Keratinocyte (primary cell): ENCODE data around the gene TRAF1. TPM values are rescaled to one million over a fixed set of nuclear protein-coding genes. Genes with fewer than 3 reads are reported as not detected.

ENCODE experiments used
- DNase-seq: peaks from one replicate; pipeline ENCODE4 v3.0.0-alpha.2; 2011; ENCODE audit warnings: low read depth, missing footprints, low spot score
- FAIRE-seq: peaks from 2 replicates; lab custom pipeline; 2011; peaks lifted over from hg19 to GRCh38; lab: Jason Lieb, UNC
- H2AFZ ChIP-seq: 2 replicates; pipeline ENCODE4 v1.6.0; 2012; ENCODE audit warnings: low read length, control low read depth, inconsistent platforms; ENCODE audit not compliant: control insufficient read depth
- H3K27ac ChIP-seq: 2 replicates; pipeline ENCODE4 v1.5.1; 2011; ENCODE audit warnings: low read length; ENCODE audit not compliant: control insufficient read depth, insufficient read depth
- H3K27me3 ChIP-seq: 3 replicates; pipeline ENCODE4 v1.6.0; 2011; ENCODE audit warnings: low read length; ENCODE audit not compliant: control insufficient read depth, insufficient read depth; ENCODE audit errors: extremely low read depth
- H3K36me3 ChIP-seq, 2 experiments: 2 replicates in 1 of 2; 3 replicates in 1 of 2; pipeline ENCODE4 v1.5.1; 2011; ENCODE audit warnings: low read length in 2 of 2, mild to moderate bottlenecking in 1 of 2; ENCODE audit not compliant: control insufficient read depth in 2 of 2, insufficient read depth in 2 of 2; ENCODE audit errors: extremely low read depth in 1 of 2
- H3K4me1 ChIP-seq: 3 replicates; pipeline ENCODE4 v1.5.1; 2011; ENCODE audit warnings: low read length; ENCODE audit not compliant: control insufficient read depth, insufficient read depth; ENCODE audit errors: extremely low read depth
- H3K4me2 ChIP-seq: 3 replicates; pipeline ENCODE4 v1.6.0; 2011; ENCODE audit warnings: low read depth, low read length; ENCODE audit not compliant: control insufficient read depth, insufficient read depth; ENCODE audit errors: extremely low read depth
- H3K4me3 ChIP-seq, 3 experiments: fragments of 200-600 bp in 1 of 3; sonication (generic) in 1 of 3; 2 replicates in 2 of 3; 3 replicates in 1 of 3; pipeline ENCODE4 v1.5.1; 2011 to 2016; ENCODE audit warnings: low read length in 3 of 3, mild to moderate bottlenecking in 3 of 3, control low read depth in 2 of 3, inconsistent platforms in 1 of 3, low read depth in 1 of 3, mixed read lengths in 1 of 3, mixed run types in 1 of 3, moderate library complexity in 1 of 3; ENCODE audit not compliant: control insufficient read depth in 2 of 3, insufficient read depth in 2 of 3; ENCODE audit errors: extremely low read depth in 1 of 3
- H3K79me2 ChIP-seq: 2 replicates; pipeline ENCODE4 v1.6.0; 2012; ENCODE audit warnings: low read length; ENCODE audit not compliant: control insufficient read depth, insufficient read depth
- H3K9ac ChIP-seq: 3 replicates; pipeline ENCODE4 v1.6.0; 2011; ENCODE audit warnings: low read length; ENCODE audit not compliant: control insufficient read depth, insufficient read depth; ENCODE audit errors: extremely low read depth
- H3K9me1 ChIP-seq: 3 replicates; pipeline ENCODE4 v1.6.0; 2011; ENCODE audit warnings: low read length; ENCODE audit not compliant: control insufficient read depth, insufficient read depth; ENCODE audit errors: extremely low read depth
- H3K9me3 ChIP-seq: 2 replicates; pipeline ENCODE4 v1.5.1; 2012; ENCODE audit warnings: low read depth, low read length; ENCODE audit not compliant: control insufficient read depth
- H4K20me1 ChIP-seq: 3 replicates; pipeline ENCODE4 v1.6.0; 2011; ENCODE audit warnings: low read length; ENCODE audit not compliant: control insufficient read depth, insufficient read depth; ENCODE audit errors: extremely low read depth
- CTCF ChIP-seq, 3 experiments: IDR thresholded peaks in 1 of 3; conservative IDR thresholded peaks in 1 of 3; optimal IDR thresholded peaks in 1 of 3; 2 replicates in 2 of 3; 3 replicates in 1 of 3; pipeline versions ENCODE3 to v1.5.1; 2011; ENCODE audit warnings: low read length in 3 of 3, mild to moderate bottlenecking in 3 of 3, moderate library complexity in 2 of 3, control low read depth in 1 of 3, inconsistent platforms in 1 of 3; ENCODE audit not compliant: insufficient read depth in 2 of 3; ENCODE audit errors: extremely low read depth in 1 of 3
- EZH2 ChIP-seq: IDR thresholded peaks from one replicate; pipeline ENCODE4 v1.6.1; 2012; ENCODE audit warnings: inconsistent platforms, mild to moderate bottlenecking, low read length, moderate library complexity
- dilution Hi-C: fragments of 300-500 bp; cut with MboI; formaldehyde crosslinking; loops from one replicate; pipeline ENCODE4 v1.7.0; 2020; ENCODE audit warnings: low sequenced_read_pairs; ENCODE audit not compliant: extremely low pct_ligation_motif_present
- polyA plus RNA-seq, 5 experiments: library from polyadenylated mRNA; depleted of rRNA in 3 of 5; stranded (reverse) in 3 of 5; stranded (forward) in 1 of 5; unstranded in 1 of 5; fragments of >200 nt; gene quantifications; 1 replicate in 1 of 5; 2 replicates in 3 of 5; 3 replicates in 1 of 5; pipeline versions ENCODE4 v1.2.1 to v1.2.3, GENCODE V29; 2011 to 2012; ENCODE audit warnings: missing spikeins in 2 of 5, low read depth in 1 of 5, low replicate concordance in 1 of 5

Gene TRAF1
- polyA plus RNA-seq, 1 donor (not counting 4 experiments of a cell fraction or from before 2014, with no cell fraction given) = 1.2 TPM

GRCh38 chr9:120918931-120919842, 7.4 kb downstream of the TRAF1 start:
- H3K36me3 ChIP-seq = no peaks in the 10 kb centered on the region
- no peak overlapping the region for H3K9ac ChIP-seq
- no peaks in the 10 kb centered on the region for H4K20me1 ChIP-seq
- TF ChIP-seq EZH2 (no peak), CTCF (optimal IDR thresholded peaks at IDR 0.05 in 1 of 3, IDR thresholded peaks at IDR 0.05 in 1 of 3, conservative IDR thresholded peaks at IDR 0.05 in 1 of 3; ENCODE audit: extremely low read depth in 1 of 3, insufficient read depth in 2 of 3, low read length in 3 of 3) (no peak)
- no peak overlapping the region for H2AFZ ChIP-seq
- no peak overlapping the region for H3K4me3 ChIP-seq
- no peak for FAIRE-seq
- H3K4me1 ChIP-seq = no peaks in the 10 kb centered on the region
- no peak overlapping the region for H3K27ac ChIP-seq
- DNase-seq = no peak
- no peaks in the 10 kb centered on the region for H3K9me1 ChIP-seq
- no peak overlapping the region for H3K4me2 ChIP-seq
- H3K79me2 ChIP-seq = no peaks in the 10 kb centered on the region
- no peaks in the 10 kb centered on the region for H3K9me3 ChIP-seq
- dilution Hi-C loops = no loop called here
- no peaks in the 10 kb centered on the region for H3K27me3 ChIP-seq

DNA sequence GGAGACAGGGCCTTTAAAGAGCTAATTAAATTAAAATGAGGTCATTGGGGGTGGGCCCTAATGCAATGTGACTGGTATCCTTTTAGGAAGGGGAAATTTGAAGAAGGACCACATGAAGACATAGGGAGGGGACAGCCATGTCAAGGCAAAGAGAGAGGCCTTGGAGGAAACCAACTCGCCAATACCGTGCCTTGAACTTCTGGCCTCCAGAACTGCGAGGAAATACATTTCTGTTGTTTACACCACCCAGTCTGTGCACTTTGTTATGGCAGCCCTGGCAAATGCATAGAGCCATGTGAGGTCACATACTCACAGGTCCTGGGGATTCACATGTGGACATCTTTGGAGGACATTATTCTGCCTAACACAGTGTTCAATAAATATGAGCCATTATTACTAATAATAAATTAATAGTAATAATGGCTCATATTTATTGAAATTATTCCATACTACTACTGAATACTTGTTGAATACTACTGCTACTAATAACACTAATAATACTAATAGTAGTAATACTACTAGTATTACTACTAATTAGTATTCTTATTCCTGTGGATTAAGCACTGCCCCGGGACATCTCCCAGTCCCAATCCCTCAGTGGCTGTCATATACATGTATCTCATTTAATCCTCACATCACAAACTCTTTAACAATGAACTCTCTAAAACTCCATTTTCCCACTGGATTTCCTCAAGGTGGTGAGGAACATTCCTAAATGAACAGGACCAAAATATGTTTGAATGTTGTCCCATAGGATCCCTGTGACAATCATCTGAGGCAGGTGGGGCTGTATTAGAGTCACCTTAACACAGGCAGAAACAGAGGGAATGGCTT, 8.4 kb downstream of the TRAF1 start:
- Histone ChIP-seq H3K9me3 (no peaks in the 10 kb centered on the region), H3K4me3 (no peak overlapping the region), H3K4me2 (no peak overlapping the region), H3K27me3 (no peaks in the 10 kb centered on the region), H3K9me1 (no peaks in the 10 kb centered on the region), H3K36me3 (no peaks in the 10 kb centered on the region), H4K20me1 (no peaks in the 10 kb centered on the region), H3K79me2 (no peaks in the 10 kb centered on the region), H2AFZ (no peak overlapping the region), H3K9ac (no peak overlapping the region), H3K27ac (no peak overlapping the region), H3K4me1 (no peaks in the 10 kb centered on the region)
- TF ChIP-seq CTCF (optimal IDR thresholded peaks at IDR 0.05 in 1 of 3, IDR thresholded peaks at IDR 0.05 in 1 of 3, conservative IDR thresholded peaks at IDR 0.05 in 1 of 3; ENCODE audit: extremely low read depth in 1 of 3, insufficient read depth in 2 of 3, low read length in 3 of 3) = no peak
- no peak for DNase-seq
- dilution Hi-C loops = no loop called here
- no peak for FAIRE-seq
